Endometrial microvascular endothelial cells (primary cell): ENCODE data around the gene ARHGAP10. TPM values are rescaled to one million over a fixed set of nuclear protein-coding genes. Genes with fewer than 3 reads are reported as not detected.

Source experiments
- in situ Hi-C: cut with HindIII; loops from 2 replicates; pipeline ENCODE4 v1.10.0; 2017; ENCODE audit warnings: low sequenced_read_pairs, low pct_unique_long_range_greater_than_20kb; ENCODE audit errors: inconsistent ontology term
- total RNA-seq: library from RNA; depleted of rRNA; stranded (reverse); fragments of >200 nt; gene quantifications from one replicate; pipeline ENCODE4 v1.2.3, GENCODE V29; 2015; ENCODE audit errors: inconsistent ontology term

ARHGAP10 gene
- total RNA-seq, 1 donor from 2014 or later = 28.1 TPM

DNA sequence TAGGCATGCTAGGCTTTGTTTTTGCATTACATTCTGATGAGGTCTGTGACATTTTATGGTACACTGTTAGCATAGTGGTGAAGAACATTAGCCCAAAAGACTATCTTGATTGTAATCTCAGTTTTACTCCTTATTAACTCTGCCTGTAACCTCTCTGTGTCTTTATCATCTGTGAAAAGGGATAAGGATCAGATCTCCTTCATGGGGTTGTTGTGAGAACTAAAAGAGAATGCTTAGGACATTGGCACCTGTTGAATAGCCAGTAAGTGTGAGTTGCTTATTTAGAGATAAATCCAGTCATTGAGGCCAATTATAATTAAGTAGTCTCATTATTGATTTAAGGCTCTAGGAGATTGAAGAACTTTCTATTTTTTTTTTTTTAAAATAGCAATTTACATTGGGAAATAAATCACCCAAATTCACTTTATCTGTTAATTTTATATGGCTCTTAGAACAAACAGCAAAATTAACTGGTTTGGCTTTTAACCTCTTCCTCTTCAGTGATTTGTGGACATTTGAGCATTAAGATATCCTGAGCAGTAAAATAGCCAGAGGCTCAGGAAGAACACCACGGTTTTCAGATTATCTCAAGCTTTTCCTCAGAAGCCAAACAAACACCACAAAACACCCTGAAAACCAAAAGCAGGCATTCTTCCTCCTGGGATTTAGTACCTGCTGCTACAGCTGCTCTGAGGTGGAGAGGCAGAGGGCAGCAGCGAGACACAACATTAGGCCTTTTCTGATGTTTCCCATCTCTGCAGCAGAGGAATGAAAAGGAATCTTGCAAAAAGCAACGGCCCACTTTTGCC, 192.9 kb downstream of the ARHGAP10 start:
- in situ Hi-C loops = no loop called here

- in situ Hi-C loops = no loop called here
Observed at GRCh38 chr4:147927377-147928137, 195.7 kb downstream of the ARHGAP10 start.

DNA sequence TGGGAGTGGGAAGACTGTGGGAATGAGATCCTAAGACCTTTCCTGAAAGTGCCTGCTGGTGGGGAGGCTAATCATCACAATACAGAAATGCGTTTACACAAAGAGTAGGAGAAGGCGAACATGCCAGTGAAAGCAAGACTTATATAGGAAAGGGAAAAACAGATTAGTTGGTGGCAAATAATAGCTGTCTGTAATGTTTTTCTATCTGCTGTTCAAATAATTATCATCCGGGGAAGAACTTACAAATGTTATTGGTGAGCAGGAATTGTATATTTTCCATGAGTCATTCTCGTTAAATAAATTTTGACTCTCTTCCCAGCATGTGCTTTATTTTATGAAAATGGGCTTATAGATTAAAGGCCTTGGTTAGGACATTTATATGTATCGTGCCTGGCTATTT, 196.5 kb downstream of the ARHGAP10 start:
- in situ Hi-C loops = no loop called here

DNA sequence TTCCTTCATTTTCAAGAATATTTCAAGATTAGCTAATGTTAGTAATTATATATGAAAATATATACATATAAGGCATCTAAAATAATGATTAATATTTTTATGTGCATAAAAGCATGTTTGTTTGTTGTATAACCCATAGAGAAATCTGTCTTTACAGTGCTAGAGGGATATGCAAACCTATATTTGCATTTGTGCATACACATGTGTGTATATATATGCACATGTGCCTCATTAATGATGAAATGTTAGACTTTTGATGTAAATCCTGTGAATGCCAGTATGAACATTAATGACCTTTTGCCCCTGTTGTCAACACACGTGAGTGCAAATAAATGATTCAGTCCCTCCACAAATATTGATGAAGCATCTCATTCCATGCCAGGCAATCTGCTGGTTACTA, 197.9 kb downstream of the ARHGAP10 start:
- in situ Hi-C loops = no loop called here

DNA sequence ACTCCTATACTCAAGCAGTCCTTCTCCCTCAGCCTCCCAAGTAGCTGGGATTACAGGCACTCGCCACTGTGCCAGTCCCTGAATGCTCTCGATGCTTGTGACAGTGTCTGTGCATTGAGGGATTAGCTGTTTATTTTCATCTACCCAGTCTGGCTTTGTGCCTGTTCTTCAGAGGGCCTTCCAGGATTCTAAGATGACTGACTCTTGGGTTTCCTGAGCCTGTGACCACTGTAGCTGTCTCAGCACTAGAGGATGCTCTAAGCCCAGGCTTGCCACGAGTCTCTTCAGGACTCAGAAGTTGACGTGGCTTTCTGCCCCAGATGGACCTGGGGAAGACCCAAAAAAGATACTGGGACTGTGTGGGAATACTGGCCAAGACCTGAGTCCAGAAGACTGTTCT, 201.4 kb downstream of the ARHGAP10 start:
- in situ Hi-C loops = no loop called here

DNA sequence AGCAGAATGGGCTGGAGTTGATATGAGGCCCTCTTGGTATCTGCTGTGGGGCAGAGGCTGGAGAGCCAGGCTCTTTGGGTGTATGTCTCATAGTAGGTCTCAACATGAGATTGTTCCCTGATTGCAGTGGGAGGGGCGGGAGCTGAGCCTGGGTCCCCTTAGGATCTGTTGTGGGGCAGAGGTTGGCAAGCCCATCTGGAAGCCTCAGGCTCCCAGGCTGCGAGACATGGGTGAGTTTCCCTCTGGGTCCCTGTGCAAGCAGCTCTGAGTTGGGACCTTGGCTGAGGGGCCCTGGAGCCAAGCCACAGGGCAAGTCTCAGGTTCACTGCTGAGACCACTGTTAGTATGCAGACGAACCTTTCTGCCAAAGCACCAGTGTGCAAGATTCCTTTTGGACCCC, 201.9 kb downstream of the ARHGAP10 start:
- in situ Hi-C loops = no loop called here

GRCh38 chr4:147938496-147938895, 206.6 kb downstream of the ARHGAP10 start:
- in situ Hi-C loops = no loop called here

DNA sequence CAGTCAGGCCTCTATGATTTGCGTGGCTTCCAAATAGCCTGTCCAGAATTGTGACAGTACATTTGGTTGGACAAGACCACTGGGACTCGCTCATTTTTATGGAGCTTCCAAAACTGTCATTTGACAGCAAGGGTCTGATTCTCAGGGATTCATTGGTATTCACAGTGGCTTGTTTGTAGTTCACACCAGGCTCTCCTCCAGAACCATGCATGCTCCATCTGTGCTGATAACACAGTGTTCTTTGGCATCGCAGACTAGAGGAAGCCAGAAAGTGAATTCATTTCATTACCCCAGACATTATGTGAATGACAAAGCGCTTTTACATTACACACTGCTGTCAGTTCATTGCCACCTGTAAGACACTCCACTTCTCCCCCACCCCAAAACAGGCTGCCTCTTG, 208.3 kb downstream of the ARHGAP10 start:
- in situ Hi-C loops = no loop called here

- in situ Hi-C loops = no loop called here
Observed at GRCh38 chr4:147941373-147941772, 209.5 kb downstream of the ARHGAP10 start.

DNA sequence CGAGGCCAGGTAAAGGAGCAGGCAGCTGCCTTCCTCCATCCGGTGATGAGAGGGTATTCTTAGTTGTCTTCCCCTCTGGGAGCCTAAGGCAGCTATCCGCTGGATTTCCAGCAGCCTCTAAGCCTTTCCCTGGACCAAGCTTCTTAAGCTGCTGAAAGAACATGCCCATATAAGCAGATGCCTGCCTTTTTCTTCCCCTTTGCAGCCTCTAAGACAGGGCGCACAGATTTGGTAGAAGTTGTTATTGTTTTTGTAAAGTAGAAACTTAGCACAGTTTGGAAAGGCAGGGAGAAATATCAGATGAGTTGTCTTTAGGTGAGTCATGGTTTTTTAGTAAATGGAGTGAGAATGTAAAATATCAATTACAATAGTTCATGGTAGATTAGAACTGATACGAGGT, 210.8 kb downstream of the ARHGAP10 start:
- in situ Hi-C loops = no loop called here

DNA sequence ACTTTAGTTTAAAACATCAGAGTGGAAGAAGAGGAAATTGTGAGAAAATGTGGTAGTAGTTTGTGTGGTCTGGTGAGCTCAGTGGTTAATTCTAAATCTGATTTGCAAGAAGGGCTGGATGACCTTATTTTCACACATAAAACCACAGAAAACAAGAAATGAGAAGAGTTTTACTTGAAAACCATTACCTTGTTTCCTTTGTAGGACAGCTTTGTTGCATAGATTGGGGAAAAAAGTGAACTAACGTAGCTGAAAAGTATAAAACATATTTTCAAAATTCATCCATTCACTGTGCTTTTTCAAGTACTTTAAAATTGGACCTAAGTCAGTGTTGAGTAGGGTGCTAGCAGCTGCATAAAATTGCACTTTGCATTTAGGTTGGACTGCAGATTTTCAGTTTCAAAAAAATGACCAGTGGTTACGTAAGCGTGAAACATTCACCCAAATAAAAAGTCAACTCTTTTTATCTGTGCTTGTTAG, 211.3 kb downstream of the ARHGAP10 start:
- in situ Hi-C loops = no loop called here

DNA sequence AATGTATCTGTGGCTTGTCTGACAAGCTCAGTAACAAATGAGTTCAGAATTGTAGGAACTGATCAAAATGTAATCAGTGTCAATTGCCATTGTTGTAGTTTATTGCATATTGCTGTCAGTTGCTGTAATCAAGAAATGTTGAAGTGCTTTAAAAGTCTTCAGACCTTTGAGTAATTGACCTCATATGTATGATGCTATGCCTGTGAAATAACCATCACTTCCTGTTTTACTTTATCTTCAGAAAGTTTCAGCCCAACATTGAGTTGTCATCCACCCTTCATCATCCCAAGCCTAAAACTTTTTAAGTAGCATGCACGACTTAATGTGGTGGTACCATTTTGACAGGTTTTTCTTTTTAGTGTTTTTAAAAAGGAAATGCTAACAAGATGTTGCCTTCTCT, 212.4 kb downstream of the ARHGAP10 start:
- in situ Hi-C loops = no loop called here

GRCh38 chr4:147944670-147945260, 212.9 kb downstream of the ARHGAP10 start:
- in situ Hi-C loops = no loop called here

DNA sequence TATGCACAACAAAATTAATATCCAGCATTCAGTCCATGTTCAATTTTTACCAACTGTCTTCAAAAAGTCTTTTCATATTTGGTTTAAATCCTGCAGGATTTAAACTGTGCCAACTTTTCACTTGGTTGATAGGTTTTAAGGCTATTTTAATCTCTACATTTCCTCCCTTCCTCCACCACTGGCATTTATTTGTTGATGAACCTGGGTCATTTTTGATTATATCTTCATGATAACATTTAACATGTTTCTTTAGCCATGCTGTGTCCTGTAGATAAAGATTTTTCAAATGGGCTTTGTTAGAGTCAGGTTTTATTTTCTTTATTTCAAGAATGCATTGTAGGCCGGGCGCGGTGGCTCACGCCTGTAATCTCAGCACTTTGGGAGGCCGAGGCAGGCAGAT, 216.4 kb downstream of the ARHGAP10 start:
- in situ Hi-C loops = no loop called here

DNA sequence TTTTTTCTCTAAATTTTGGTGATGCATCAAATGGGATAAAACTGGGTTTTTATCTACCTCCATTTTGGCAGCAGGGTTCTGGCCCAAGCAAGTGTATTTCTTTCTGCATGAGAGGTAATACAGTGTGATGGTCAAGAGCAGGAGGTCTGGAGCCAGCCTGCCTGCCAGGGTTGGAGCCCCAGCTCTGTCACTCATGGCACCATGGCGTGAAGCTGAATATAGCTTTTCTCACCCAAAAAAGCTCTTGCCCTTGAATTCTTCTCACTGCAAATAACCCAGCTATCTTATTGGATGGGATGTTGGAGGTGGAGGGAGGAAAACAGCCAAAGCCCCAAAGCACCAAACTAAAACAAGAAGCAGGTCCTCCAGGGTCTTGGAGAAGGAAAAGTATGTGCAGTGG, 218.4 kb downstream of the ARHGAP10 start:
- in situ Hi-C loops = no loop called here

DNA sequence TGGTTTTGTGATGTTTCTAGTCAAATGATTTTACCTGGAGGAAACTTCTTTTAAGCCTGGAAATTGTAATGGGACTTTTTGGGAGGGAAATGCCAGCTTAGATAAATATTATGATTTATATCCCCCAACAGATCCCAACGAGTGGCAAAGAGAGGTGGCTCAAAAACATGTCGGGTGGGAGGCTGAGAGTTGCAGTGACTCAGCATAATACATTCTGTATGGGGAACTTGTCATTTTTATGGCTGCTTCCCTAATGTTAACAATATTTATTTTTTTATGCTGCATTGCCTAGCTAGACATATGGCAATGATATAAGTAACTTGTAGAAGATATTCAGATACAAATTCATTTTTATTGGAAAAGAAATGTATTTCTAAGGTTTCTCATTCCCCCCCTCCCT, 219.0 kb downstream of the ARHGAP10 start:
- in situ Hi-C loops = no loop called here

DNA sequence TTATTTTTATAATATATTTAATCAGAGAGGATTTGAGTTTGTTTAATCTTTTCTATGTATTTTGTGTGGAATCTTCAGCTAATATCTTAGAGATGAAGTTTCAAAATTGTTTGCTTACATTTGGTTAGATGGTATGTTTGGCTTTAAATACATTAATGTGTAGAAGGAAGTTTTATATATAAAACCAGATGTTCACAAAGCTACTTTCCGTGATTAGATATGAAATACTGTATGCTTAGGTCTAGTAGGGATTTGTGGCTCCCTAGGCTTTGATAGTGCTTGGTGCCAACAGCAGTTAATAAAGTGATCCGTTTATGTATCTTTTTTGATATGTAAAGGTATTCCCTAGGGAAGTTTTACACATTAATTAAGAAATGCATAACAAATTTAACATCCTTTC, 223.0 kb downstream of the ARHGAP10 start:
- in situ Hi-C loops = no loop called here

- in situ Hi-C loops = no loop called here
Observed at GRCh38 chr4:147955827-147956558, 224.1 kb downstream of the ARHGAP10 start.

DNA sequence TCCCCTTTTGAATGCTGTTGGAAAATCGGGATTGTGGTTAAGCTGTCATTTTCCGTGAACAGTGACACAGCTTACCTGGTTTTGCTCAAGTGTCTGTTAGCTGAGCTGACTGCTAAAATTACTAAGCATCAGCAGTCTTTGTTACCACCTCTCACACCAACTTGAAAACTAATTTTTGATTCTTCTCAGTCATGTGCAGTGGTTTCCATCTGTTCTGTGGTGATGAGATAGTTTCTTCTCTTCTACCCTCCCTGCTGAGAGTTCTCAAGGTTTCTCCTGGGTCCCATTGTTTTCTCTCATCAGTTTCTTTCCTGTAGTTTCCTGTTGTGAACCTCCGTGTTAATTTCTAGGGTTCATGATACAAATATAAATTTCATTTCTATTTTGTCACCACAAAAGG, 225.6 kb downstream of the ARHGAP10 start:
- in situ Hi-C loops = no loop called here
